Endothelial cell of umbilical vein (primary cell): ENCODE results near the gene PALMD.
A peak's percentile ranks its signal among the peaks of the same experiment; 100 is the strongest.

ENCODE experiments used
- EZH2 ChIP-seq: IDR thresholded peaks from 2 replicates; pipeline ENCODE4 v1.6.1; 2012; ENCODE audit warnings: borderline replicate concordance, low read depth, mild to moderate bottlenecking, moderate library complexity, low read length, inconsistent platforms; ENCODE audit not compliant: severe bottlenecking
- JUN ChIP-seq: IDR thresholded peaks from 2 replicates; pipeline ENCODE4 v1.6.1; 2011; ENCODE audit warnings: borderline replicate concordance, low read depth; ENCODE audit not compliant: insufficient read length, insufficient read depth
- MAX ChIP-seq: IDR thresholded peaks from 2 replicates; pipeline ENCODE4 v1.6.1; 2011; ENCODE audit not compliant: insufficient read depth, insufficient read length
- POLR2A ChIP-seq: IDR thresholded peaks from 2 replicates; pipeline ENCODE4 v1.6.1; 2012; ENCODE audit warnings: low read depth, mild to moderate bottlenecking, control low read depth, low read length
- POLR2AphosphoS5 ChIP-seq: IDR thresholded peaks from 2 replicates; pipeline ENCODE4 v1.6.1; 2012; ENCODE audit warnings: low read depth, mild to moderate bottlenecking, control low read depth, low read length, moderate library complexity; ENCODE audit not compliant: insufficient read depth
- TF ChIP-seq, protein P1 (sequence below), 2 donors: IDR thresholded peaks; 1 replicate in 1 of 2; 2 replicates in 1 of 2; pipeline ENCODE4 v1.5.1; 2011; ENCODE audit warnings: low read length in 2 of 2, mild to moderate bottlenecking in 2 of 2, moderate library complexity in 2 of 2, control low read depth in 1 of 2, inconsistent platforms in 1 of 2, low read depth in 1 of 2; ENCODE audit not compliant: insufficient read depth in 1 of 2; ENCODE audit errors: extremely low read depth in 1 of 2

GRCh38 chr1:99656701-99657100 is 10.8 kb downstream of the PALMD start:
- TF ChIP-seq MAX (no peak), EZH2 (no peak), POLR2A (peak; percentile 25), POLR2AphosphoS5 (no peak), JUN (no peak)
- TF ChIP-seq, protein P1, sequence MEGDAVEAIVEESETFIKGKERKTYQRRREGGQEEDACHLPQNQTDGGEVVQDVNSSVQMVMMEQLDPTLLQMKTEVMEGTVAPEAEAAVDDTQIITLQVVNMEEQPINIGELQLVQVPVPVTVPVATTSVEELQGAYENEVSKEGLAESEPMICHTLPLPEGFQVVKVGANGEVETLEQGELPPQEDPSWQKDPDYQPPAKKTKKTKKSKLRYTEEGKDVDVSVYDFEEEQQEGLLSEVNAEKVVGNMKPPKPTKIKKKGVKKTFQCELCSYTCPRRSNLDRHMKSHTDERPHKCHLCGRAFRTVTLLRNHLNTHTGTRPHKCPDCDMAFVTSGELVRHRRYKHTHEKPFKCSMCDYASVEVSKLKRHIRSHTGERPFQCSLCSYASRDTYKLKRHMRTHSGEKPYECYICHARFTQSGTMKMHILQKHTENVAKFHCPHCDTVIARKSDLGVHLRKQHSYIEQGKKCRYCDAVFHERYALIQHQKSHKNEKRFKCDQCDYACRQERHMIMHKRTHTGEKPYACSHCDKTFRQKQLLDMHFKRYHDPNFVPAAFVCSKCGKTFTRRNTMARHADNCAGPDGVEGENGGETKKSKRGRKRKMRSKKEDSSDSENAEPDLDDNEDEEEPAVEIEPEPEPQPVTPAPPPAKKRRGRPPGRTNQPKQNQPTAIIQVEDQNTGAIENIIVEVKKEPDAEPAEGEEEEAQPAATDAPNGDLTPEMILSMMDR (IDR thresholded peaks at IDR 0.05; ENCODE audit: extremely low read depth in 1 of 2, insufficient read depth in 1 of 2, low read depth in 1 of 2, low read length in 2 of 2), result no peak
